Measurements from ENCODE around the gene ENPP3.

The ENPP3 gene

DNA sequence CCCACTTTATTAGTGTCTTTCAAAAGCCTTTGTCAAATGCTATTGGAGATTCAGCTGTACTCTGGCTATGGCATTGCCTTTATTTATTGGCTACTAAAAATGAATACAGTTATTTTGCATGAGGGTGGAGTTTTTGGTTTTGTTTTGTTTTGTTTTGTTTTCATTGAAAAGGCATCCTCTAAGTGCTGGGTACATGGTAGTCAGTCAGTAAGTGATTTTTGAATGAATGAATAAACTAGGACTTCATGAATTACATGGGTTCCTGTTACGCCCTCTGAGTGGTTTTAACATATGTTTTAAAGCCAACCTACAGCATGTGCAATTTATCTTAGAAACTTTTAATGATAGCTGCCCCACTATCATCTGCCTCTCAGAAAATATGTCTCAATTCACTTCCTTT lies 131.9 kb downstream of the ENPP3 start:
- DNase-seq (ENCODE audit: low read depth) = no peak

GRCh38 chr6:131769385-131770141 lies 132.5 kb downstream of the ENPP3 start:
- no peak for DNase-seq (ENCODE audit: low read depth)

GRCh38 chr6:131770776-131771175 lies 133.7 kb downstream of the ENPP3 start:
- DNase-seq (ENCODE audit: low read depth) = no peak

- no peak for DNase-seq (ENCODE audit: low read depth)
These were observed 136.3 kb downstream of the ENPP3 start for GRCh38 chr6:131773284-131773950.

DNA sequence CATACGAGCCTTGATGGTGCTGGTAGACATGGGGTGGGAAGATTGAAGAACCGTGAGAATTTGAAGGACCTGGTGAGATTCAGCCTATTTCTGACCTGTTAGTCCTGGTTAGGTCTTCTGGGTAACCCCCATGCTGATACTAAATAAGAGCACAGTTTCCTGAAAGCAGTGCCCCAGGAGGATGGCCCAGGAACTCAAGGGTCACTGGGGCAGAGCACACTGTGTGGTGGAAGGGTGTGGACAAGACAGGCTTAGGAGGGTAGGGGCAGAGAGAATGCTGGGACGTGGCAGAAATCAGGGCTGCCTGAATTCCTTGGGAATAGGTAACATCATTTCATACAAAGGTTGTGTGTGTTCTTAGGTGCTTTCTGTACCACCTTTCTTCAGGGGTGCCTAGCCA lies 138.8 kb downstream of the ENPP3 start:
- DNase-seq (ENCODE audit: low read depth) = no peak

- no peak for DNase-seq (ENCODE audit: low read depth)
These were observed 139.9 kb downstream of the ENPP3 start for GRCh38 chr6:131776985-131777384.

GRCh38 chr6:131778169-131778568 lies 141.1 kb downstream of the ENPP3 start:
- no peak for DNase-seq (ENCODE audit: low read depth)

GRCh38 chr6:131779304-131779703 lies 142.2 kb downstream of the ENPP3 start:
- DNase-seq (ENCODE audit: low read depth) = no peak

GRCh38 chr6:131780600-131780999 lies 143.5 kb downstream of the ENPP3 start:
- no peak for DNase-seq (ENCODE audit: low read depth)

DNA sequence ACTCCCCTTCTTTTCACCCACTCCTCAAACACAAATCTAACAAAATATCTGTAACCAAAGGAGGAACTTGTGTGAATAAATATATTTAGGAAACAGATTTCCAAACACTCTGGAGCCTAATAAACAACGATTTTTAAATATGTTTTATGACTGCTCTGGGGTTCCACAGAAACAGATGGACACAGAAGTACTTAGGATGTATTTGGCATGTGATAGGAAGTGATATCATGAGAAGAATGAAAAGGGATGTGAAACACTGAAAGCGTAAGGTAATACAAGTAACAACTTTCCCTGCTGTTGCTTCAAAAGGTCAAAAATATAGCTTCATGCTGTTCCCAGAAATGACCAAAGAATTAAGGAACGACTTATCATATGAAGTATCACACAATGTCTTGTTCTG lies 144.6 kb downstream of the ENPP3 start:
- no peak for DNase-seq (ENCODE audit: low read depth)

- no peak for DNase-seq (ENCODE audit: low read depth)
These were observed 145.7 kb downstream of the ENPP3 start for GRCh38 chr6:131782764-131783163.

- DNase-seq (ENCODE audit: low read depth) = no peak
These were observed 147.5 kb downstream of the ENPP3 start for GRCh38 chr6:131784561-131784960.

DNA sequence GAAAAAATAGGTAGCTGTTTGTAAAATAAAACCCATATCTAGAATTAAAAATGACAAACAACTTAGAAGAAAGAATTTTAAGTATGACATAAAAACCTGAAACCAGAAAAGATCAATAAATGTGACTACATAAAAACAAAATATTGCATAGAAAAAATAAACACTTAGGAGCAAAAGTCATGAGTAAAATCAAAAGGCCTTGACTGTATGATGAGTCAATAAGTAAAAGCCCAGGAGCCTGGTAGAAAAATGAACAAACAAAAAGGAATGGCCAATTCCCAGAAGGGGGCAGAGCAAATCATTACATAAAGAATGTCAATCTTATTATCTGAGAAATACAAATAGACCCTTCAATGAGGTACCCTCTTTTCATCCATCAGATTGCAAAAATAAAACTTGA lies 150.0 kb downstream of the ENPP3 start:
- no peak for DNase-seq (ENCODE audit: low read depth)

- DNase-seq (ENCODE audit: low read depth) = no peak
These were observed 150.9 kb downstream of the ENPP3 start for GRCh38 chr6:131787766-131788712.

DNA sequence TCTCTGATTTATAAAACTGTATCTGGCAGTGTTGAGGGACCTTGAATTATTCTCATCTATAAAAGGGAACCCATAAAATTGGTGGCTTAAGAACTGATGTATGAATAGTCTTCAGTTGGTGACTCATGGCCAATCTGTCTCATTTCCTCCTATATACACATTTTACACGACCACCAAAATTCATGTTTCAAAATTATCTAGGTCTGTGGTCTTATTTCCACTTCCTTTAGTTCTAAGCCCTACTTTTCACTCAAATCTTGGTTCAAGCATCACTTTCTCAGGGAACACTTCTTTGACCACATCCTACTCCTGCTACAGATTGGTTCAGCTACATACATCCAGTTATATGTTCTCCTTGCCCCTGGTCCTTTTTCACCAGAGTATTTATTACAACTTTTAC lies 152.1 kb downstream of the ENPP3 start:
- DNase-seq (ENCODE audit: low read depth) = no peak

DNA sequence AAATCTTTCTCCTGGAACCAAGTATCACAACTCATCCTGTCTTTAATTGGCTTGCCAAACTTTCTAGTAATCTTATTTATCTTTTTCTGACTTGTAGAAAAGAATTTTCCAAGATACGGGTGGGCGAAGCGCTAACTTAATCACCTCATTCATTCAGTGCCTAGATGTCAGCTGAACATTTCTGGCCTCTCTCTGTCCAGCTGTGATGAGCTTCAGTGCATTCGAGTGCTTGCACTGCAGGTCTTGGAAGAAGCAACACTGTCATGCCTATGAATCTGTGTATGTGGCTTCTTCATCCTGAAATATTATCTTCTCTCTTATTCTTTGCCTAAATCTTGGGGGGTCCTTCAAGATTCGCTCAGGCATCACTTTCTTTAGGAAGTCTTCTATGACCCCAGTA lies 154.4 kb downstream of the ENPP3 start:
- no peak for DNase-seq (ENCODE audit: low read depth)

GRCh38 chr6:131792091-131792496 lies 155.0 kb downstream of the ENPP3 start:
- DNase-seq (ENCODE audit: low read depth) = no peak

GRCh38 chr6:131795366-131795765 lies 158.3 kb downstream of the ENPP3 start:
- no peak for DNase-seq (ENCODE audit: low read depth)
